DMS 273 (cell line): ENCODE measurements around the gene PMF1.
"Not testable (repeated sequence)": the region's sequence is repeated elsewhere in the genome, so short reads cannot be mapped to it uniquely, and the experiment has no call there.

Source experiments
- DNase-seq: peaks from one replicate; lab custom pipeline; 2025; ENCODE audit not compliant: unreplicated experiment; lab: John Stamatoyannopoulos, UW

PMF1 gene, protein sequence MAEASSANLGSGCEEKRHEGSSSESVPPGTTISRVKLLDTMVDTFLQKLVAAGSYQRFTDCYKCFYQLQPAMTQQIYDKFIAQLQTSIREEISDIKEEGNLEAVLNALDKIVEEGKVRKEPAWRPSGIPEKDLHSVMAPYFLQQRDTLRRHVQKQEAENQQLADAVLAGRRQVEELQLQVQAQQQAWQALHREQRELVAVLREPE

DNA sequence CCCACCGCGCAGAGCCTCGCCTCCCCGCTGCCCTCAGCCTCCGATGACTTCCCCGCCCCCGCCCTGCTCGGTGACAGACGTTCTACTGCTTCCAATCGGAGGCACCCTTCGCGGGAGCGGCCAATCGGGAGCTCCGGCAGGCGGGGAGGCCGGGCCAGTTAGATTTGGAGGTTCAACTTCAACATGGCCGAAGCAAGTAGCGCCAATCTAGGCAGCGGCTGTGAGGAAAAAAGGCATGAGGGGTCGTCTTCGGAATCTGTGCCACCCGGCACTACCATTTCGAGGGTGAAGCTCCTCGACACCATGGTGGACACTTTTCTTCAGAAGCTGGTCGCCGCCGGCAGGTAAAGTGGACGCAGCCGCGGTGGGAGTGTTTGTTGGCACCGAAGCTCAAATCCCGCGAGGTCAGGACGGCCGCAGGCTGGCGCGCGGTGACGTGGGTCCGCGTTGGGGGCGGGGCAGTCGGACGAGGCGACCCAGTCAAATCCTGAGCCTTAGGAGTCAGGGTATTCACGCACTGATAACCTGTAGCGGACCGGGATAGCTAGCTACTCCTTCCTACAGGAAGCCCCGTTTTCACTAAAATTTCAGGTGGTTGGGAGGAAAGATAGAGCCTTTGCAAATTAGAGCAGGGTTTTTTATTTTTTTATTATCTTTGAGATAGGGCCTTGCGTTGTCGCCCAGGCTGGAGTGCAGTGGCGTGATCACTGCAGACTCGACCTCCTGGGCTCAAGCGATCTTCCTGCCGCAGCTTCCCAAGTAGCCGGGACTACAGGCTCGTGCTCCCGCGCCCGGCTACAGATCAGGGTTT, at the start of gene PMF1:
TSS of gene PMF1 (plus strand) at position 175 of the 811 bp plus-strand sequence. CDS start at position 184, 9 bp downstream.
- peak; percentile 99 for DNase-seq

GRCh38 chr1:156163712-156164111, 49.1 kb upstream of the PMF1 start:
- DNase-seq = no peak

- no peak for DNase-seq
Observed at GRCh38 chr1:156164125-156164831, 48.5 kb upstream of the PMF1 start.

DNA sequence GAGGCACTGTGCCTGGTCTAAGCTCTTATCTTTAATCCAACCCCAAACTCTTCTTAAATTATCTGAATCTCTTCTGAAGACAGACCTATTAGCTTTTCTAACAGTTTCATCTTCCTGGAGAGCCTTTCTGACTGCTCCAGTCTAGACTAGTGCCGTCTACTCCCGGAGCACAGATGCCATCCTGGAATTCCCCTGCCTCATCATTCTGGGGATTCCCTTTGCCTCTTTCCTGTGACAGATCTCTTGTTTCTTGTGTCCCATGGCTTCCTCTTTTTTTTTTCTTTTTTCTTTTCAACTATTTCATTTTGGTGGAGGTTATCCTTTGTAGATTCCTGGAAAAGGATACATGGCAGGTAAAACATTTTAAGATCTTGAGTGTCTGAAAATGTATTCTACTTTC, 47.7 kb upstream of the PMF1 start:
- DNase-seq = no peak

DNA sequence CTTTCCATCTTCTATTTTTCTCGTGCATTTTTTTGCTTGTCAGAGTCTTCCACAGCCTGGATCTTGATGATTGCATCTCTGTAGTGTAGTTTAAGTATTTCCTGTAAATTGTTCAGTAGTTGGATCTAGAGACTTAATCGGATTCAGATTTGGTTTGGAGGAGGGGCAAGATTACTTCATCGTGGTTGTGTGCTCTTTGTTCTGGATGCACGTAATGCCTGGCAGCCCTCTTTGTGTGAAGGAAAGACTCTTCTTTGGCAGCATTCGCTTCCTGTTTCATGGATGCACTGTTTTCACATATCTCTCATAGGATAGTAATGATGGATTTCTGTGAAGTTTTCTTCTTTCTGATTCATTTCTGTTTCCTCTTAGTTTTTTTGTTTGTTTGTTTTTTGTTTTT, 45.3 kb upstream of the PMF1 start:
- DNase-seq = no peak

DNA sequence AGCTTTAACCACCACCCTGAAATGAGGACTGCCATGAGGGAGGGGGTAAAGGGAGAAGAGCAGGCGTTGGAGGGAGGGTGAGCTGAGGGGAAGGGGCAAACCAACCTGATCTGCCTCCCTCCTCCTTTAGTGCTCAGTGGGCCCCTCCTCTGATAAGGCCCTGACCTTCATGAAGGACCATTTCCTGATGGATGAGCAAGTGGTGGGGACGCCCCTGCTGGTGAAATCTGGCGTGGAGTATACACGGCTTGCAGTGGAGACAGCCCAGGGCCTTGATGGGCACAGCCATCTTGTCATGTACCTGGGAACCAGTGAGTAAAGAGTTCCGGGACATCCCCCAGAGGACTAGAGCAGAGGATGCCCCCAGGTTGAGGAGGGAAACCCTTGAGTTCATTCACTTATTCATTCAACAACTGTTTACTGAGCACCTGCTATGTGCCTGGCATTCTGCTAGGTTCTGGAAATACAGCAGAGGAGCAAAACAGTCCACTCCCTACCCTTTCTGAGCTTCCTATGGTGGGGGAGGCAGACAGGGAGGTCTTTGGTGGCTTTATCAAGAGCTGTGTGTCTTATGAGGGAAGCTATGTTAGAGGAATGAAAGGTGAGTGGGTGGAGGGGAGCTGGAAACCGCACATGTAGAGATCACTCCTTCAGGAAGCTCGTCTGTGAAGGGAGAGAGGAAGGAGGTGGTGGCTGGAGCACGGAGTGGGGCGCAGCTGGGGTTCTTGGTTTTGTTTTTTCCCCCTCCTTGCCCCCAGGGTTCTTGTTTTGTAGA, 39.9 kb upstream of the PMF1 start:
- DNase-seq = no peak

DNA sequence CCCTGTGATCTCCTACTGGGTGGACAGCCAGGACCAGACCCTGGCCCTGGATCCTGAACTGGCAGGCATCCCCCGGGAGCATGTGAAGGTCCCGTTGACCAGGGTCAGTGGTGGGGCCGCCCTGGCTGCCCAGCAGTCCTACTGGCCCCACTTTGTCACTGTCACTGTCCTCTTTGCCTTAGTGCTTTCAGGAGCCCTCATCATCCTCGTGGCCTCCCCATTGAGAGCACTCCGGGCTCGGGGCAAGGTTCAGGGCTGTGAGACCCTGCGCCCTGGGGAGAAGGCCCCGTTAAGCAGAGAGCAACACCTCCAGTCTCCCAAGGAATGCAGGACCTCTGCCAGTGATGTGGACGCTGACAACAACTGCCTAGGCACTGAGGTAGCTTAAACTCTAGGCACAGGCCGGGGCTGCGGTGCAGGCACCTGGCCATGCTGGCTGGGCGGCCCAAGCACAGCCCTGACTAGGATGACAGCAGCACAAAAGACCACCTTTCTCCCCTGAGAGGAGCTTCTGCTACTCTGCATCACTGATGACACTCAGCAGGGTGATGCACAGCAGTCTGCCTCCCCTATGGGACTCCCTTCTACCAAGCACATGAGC, 36.1 kb upstream of the PMF1 start:
- DNase-seq = no peak

DNA sequence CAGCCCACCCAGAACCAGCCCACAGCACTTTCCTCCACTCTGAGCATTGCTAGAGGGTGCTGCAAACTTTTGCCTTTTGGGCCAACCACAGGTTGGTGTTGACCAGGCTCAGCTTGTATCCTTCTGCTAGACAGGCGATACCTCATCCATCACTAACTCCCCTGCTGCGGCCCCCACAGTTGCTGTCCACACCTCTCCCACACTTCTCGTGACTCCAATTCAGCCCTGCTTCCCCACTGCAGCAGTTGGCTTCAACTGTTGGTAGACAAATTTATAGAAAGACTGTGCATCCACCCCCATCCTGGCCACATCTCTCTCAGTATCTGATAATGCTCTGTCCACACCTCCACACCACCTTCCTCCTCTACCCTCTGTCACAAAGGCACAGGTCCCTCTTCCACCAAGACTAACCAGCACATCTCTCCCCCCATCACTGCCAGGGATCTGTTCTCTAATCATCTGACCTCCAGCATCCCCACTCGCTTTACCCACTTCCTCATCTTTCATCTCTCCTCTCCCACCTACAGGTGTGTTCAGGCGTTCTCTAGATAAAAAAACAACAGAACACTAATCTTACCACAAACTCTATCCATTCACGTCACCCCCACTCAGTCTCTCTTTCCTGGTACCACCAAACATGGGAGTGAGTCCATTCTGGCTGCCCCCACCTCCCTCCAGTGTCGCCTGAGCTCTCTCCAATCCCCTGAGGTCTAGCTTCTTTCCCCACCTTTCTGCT, 34.7 kb upstream of the PMF1 start:
- DNase-seq = no peak

GRCh38 chr1:156180471-156180870, 32.3 kb upstream of the PMF1 start:
- no peak for DNase-seq

DNA sequence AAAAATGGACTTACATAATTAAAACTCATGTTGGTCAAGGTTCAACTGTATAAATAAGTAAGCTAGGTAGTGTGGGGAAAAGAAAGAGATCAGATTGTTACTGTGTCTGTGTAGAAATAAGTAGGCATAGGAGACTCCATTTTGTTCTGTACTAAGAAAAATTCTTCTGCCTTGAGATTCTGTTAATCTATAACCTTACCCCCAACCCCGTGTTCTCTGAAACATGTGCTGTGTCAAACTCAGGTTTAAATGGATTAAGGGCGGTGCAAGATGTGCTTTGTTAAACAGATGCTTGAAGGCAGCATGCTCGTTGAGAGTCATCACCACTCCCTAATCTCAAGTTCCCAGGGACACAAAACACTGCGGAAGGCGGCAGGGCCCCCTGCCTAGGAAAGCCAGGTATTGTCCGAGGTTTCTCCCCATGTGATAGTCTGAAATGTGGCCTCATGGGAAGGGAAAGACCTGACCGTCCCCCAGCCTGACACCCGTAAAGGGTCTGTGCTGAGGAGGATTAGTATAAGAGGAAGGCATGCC, 31.3 kb upstream of the PMF1 start:
- not testable (repeated sequence) for DNase-seq

- DNase-seq = not testable (repeated sequence)
Observed at GRCh38 chr1:156182010-156182779, 30.6 kb upstream of the PMF1 start.

- not testable (repeated sequence) for DNase-seq
Observed at GRCh38 chr1:156186347-156187177, 26.2 kb upstream of the PMF1 start.

GRCh38 chr1:156190265-156190664, 22.5 kb upstream of the PMF1 start:
- DNase-seq = not testable (repeated sequence)

DNA sequence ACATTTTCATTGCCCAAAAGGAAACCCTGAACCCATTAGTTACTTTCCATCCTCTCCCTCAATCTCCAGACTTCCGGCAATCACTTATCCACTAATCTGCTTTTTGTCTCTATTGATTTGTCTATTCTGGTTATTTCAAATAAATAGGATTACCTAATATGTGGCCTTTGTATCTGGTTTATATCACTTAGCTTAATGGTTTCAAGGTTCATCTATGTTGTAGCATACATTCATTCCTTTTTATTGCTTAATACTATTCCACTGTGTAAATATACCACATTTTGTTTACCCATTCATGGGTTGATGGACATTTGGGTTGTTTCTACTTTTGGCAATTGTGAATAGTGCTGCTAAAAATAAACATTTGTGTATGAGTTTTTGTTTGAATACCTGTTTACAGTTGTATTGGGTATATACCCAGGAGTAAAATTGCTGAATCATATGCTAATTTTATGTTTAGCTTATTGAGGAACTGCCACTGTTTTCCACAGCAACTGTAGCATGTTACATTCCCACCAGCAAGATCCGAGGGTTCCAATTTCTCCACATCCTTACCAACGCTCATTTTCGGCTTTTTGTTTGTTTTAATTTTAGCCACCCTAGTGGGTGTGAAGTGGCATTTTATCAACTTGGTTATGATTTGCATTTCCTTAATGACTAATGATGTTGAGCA, 21.4 kb upstream of the PMF1 start:
- DNase-seq = no peak

- no peak for DNase-seq
Observed at GRCh38 chr1:156193208-156193487, 19.7 kb upstream of the PMF1 start.

- peak; percentile 100 for DNase-seq
Observed at GRCh38 chr1:156193488-156194299, 19.1 kb upstream of the PMF1 start, which contains the start of gene SLC25A44. TSS of gene SLC25A44 (plus strand) at chr1:156194104. CDS start at chr1:156199848, 5,744 bp downstream.

DNA sequence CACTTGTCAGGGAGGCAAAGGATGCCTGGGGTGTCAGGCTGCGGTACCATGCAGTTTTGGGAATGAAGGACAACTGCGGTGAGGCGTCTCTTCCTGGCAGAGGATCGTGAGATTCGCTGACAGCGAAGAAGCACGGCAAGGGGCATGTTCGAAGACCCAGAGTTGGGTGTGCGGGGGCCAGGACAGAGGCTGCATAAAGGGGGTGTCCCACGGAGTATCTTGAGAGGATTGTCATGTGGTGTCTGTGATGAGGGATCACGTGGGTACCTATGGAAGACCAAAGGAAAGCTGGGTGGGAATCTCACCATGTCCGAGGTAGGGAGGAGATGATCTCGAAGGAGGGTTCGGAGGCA, 18.5 kb upstream of the PMF1 start:
- DNase-seq = peak; percentile 58
